ENCODE results near the gene DOCK4.

The DOCK4 gene

DNA sequence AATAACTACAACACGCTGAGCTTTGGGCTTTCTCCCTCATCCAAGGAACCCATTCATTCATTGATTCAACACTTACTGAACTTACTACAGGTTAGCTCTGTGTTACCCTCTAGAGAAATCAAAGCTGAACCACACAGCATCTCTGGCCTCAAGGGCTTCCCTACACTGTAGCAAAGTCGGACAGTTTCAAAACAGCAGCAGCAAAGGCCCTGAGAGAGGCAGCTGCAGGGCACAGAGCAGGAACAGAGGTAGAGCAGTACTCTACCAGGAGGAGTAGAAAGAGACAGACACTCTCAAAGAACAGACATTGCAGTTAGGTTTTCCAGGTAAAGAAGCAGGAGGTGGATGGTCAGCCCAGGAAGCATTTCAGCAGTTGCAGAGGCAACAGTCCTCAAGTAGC lies 16.1 kb downstream of the DOCK4 start:
- no peak for DNase-seq

DNA sequence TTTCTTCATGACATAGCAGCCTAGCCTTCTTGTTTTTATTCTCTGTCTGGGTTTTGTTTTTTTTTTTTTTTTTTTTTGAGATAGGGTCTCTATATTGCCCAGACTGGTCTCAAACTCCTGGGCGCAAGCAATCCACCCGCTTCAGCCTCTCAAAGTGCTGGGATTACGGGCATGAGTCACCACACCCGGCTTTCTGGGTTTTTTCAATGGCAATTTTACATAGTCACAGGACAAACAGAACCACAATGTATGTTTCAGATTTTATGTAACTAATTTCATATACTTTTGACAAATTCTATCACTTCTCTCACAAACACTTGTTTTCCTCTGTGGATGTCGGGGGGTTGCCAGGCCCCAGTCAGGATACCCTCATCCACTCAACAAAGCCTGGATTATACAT lies 16.5 kb downstream of the DOCK4 start:
- no peak for DNase-seq

DNA sequence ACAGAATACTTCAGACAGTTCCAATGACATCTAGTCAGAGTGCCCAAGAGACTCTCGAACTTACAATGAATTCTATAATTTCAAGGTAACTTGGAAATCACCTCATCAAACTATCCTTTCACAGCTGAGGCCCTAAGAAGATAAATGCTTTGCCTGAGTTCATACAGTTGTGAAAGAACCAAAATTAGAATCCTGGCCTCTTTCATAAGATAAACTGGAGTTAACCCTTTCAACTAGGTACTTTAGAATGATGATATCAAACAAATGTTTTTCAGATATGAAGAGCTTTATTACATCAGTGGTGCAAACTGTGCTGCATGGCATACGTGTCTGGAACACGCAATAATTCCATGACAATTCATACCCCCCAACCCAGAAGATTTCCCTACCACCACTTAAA lies 17.9 kb downstream of the DOCK4 start:
- no peak for DNase-seq

DNA sequence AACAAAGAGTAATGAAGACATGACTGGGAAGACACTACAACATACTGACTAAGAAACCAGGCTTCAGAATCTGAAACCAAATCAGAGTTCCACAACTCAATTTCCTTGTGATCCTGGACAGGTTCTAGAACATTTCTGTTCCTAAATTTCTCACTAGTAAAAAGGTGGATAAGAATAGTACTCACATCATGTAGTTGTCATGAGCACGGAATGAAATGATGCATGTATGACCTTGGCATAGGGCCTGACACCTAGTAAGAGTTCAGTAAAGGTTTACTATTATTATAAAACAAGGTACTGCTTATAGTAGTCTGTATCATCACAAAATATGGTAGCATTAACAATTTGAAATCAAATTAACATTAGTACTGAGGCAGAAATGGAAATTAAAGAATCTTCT lies 19.9 kb downstream of the DOCK4 start:
- DNase-seq, result no peak

DNA sequence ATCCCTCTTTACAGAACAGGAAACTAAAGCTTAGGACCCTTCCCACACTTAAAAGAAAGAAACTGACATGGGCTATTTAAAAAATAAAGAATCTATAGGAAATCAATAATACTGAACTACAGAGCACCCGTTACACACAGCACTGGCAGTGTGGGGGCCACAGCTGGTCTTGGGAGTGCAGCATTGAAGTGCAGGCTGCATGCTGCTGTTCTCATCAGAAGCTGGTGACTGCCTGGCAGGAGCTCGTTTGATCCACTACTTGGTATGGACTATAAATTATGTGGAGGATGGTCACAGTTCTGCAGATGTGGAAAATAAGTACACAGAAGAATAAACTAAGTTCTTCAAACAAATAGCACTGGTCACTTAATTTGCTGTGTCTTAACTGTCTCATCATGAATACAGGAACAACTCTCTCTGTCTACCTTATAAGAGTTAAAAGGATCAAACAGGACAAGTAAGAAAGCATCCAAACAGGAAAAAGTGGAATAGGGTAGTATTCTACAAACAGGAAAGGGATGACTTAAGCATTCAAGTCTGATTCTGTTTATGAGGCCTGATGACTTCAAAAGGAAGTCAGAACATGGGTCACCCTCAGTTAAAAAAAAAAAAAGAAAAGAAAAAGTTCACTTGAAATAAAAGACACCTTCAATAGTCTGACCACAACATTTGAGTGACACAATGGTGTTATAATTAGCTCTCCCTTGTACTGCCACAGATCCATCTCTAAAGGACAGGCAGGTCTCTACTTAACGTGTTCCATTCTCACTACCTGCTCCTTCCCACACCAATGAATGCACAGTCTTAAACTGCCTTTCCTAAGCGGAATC lies 21.0 kb downstream of the DOCK4 start:
- no peak for DNase-seq

DNA sequence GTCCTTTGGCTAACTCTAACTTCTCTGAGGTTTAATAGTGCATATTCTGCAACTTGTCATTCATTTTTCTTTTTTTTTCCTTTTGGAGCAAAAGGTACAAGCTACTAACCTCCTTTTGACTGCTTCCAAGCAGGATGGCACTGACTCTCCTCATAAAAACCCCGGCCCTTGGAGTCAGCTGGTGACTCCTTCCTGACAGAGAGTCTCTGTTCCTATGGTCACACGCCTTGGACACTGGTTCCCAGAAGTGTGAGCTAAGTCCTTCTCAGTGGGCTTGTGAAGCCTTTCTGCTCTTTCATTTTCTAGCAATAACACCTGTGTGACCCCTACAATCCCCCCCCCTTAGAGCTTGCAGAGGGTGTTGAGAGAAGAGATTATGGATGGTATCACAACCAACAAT lies 21.7 kb downstream of the DOCK4 start:
- no peak for DNase-seq

DNA sequence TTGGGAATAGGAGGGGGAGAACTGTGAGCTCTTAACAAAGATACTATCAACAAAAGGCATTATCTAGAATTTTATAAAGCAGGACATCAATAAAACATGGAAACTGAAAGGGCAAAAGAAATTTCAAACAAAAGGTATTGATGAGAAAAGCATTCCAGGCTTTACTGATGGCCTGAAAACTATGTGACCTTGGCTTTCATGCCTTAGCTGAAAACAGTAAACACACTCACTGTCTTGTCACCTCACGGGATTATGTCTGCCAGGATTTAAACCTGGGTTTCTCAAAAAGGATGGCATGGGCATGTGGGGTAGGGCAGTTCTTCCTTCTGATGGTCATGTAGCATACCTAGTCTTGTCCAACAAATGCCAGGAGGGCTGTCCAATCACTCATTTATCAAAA lies 22.9 kb downstream of the DOCK4 start:
- DNase-seq, result no peak

DNA sequence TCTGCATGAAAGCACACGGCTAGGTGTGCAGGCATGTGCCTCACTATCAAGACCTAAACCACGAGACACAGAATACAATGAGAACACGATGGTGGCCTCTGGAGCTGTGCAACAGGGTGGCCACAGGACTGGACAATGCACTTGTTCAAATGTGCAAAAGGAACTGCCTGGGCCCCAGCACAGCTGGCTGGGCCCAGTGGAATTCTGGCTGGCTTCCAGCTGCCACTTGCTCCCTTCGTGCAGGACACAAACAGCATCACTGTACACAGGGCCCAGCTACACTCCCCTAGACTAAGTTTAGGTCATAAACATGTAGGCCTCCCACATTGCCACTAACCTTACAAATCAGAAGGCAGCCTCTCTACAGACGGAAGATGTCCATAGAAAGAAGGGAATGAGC lies 23.4 kb downstream of the DOCK4 start:
- no peak for DNase-seq

DNA sequence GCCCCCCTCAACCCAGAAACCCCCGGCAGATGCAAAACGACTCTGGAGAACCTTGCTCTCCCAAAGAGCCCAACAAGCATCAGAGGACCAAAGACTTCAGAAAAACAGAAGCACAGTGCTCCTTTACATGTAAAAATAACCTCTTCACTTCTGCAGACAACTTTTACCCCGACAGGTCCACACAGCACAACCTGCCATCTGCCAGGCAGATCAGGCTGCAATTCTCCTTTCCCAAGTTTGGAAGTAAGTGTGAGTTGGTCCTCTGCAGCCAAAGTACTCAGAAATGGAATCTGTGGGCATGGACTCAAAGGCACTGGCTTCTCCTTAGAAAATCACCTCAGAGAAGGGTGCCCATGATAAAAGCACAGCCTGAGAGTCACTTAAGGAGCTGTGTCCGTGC lies 26.0 kb downstream of the DOCK4 start:
- no peak for DNase-seq

DNA sequence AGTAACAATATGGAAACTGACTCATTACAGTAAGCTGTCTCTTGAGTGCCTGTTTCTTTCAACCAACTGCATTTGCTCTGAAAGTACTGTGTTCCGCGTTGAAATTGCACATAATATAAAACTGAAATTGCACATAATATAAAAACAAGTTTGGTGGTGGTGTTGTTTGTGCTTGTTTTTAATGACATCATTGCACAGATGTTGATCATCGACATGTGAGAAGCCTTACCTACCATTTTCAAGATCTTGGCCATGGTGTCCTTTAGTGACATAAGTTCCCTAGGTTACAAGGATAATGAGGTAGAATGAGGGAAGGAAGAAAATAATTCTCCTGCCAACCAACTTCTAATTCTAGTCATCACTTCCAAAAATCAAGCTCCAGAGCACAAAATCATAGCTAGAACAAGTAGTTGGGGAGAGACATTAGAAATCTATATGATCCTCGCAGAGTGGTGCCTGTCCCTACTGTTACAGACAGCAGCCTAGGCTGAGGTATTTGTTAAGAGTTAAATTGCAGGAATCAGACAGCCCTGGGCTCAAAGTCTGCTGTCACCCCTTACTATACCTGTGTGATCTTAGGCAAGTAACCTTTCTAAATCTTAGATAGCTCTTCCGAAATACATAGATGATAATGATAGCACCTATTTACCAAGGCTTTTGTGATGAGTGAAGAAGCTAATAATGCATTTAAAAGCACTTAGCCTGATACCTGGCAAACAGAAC lies 29.3 kb downstream of the DOCK4 start:
- DNase-seq, result no peak

DNA sequence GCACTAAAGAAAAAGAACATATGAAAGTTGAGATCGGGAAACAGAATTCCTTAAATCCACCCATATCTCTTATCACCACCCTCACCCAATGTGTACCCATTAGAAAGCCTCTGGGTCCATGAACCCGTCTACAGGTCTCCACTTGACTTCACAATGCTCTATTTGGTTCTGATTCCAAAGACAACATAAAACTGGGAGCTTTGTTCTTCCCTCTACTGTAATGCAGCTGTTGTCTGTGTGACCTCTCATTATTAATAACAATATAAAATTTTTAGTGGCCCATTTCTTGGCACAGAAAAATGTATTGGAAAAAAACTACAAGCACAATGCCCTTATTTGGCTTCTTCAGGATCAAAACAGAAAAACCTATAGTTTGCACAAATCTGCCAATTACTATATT lies 30.0 kb downstream of the DOCK4 start:
- no peak for DNase-seq

DNA sequence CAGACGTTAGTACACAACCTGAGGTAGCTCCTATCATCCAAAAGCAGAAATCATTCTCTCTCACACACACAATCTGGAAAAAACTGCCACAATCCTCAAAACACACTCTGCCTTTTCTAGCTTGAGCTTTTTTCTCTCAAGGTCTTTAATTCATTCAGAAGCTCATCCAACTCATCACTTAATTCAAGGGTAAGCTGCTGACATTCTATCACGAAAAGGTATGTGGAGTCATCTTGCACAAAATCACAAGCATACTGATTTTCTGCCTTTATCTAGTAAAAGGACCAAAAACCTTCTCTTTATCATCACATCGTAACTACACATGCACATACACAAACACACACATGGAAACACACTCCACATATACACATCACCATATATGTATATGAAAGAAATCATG lies 32.0 kb downstream of the DOCK4 start:
- DNase-seq, result no peak

DNA sequence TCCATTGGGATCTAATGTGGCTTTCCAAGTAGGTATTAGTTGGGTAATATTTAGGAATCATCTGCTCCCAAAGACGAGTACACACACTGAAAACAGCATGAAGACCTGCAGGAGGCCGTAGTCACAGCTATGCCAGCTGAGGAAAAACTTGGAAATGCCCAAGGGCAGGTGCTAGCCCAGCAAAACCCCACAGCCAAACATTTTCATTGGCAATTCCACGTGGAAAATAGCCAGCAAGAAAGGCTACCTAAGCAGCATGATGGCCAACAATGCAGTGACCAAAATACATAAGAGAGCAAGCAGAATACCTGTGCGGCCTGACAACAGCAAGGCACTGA lies 32.7 kb downstream of the DOCK4 start:
- no peak for DNase-seq

DNA sequence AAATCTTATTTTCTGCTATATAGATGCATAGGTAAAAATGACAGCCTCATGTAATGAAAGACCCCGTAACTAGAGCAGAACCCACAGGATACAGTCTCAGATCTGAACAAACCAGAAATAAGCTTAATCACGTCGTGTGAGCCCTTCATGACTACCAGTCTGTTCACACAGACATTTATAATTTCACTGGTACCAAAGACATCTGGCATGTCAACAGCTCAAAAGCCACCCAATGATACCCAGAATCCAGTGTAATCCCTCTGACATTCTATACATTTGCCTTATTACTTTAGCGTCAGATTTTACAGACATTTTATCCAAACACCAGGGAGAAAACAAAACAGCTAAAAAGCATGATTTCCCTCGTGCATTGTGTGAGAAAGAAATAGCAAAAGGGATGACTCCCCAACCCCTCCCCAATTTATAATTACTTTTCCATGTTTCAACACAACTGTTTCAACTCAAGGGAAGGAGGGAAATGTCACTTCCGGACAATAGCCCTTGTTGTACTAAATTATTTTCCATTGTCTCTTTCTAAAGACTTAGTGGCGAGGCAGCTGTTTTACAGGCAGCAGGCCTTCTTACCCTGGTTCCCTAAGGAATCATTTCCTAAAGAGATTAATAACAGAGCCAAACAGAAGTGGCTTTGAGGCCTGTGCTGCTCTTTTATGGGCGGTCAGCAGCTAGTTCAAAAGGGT lies 33.2 kb downstream of the DOCK4 start:
- no peak for DNase-seq

DNA sequence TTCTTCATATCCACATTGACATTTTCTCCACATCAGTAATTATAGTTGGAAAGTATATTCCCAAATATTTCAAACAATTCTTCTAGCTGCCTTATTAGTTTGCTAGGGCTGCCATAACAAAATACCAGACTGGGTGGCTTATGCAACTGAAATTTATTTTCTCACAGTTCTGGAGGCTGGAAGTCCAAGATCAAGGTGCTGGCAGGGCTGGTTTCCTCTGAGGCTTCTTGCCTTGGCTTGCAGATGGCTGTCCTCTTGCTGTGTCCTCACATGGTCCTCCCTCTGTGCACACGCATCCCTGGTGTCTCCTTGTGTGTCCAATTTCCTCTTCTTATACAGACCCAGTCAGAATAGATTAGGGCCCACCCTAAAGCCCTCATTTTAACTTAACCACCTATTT lies 34.5 kb downstream of the DOCK4 start:
- DNase-seq, result no peak

DNA sequence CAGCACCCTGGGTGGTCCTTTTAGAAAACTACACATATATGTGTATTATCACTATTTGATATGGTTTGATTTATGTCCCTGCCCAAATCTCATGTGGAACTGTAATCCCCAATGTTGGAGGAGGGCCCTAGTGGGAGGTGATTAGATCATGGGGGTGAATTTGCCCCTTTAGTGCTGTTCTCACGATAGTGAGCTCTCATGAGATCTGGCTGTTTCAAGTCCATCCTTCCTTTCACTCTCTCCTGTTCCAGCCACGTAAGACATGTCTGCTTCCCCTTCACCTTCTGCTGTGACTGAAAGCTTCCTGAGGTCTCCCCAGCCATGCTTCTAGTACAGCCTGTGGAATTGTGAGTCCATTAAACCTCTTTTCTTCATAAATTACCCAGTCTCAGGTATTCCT lies 37.3 kb downstream of the DOCK4 start:
- DNase-seq, result no peak

DNA sequence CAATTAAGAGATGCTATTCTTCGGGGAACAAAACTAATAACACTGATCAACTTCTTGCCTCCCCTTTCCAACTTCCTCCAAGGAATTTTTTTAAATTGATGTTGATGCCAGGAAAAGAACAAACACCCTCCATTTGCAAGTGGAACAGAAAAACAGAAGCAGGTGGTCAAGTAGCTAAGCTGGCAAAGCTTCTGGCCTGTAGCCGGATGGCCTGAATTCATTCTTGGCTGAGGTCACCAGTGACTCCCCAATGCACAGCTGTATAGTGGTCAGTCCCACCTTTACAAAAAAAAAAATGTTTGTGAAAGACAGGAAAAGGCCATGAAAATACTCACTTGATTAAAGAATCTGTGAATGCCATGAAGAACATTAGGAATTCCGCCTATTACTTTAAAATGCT lies 39.1 kb downstream of the DOCK4 start:
- DNase-seq, result no peak

DNA sequence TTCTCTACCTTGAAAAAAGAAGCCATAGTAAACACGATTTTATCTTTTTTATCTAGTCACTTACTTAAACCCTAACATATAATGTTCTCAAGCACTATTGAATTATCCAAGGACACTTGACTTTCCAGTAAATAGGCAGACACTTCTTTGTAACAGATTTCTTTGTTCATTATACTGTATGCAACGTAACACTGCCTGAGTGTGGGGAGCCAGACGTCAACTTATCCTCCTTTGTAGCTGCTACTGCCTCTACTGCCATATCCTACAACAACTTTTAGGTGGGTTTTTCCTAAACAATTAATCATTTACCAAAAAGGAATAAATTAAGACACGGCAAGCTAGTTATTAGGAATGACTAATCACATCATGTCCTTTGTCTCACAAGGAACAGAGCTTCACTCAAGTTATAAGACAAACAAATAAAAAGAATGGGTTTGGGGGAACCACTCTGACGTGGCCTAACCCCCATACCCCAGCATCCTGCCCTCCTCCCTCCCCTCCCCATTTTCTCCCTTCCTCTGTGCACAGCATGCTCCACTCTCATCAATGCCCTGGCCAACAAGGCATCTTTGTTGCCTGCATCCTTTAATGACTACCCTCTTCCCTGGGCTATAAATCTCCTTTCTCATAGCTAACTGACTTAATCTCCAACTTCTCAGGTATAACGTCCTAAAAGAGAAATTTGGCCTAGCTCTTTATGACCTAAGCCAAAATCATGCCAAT lies 43.3 kb downstream of the DOCK4 start:
- no peak for DNase-seq

DNA sequence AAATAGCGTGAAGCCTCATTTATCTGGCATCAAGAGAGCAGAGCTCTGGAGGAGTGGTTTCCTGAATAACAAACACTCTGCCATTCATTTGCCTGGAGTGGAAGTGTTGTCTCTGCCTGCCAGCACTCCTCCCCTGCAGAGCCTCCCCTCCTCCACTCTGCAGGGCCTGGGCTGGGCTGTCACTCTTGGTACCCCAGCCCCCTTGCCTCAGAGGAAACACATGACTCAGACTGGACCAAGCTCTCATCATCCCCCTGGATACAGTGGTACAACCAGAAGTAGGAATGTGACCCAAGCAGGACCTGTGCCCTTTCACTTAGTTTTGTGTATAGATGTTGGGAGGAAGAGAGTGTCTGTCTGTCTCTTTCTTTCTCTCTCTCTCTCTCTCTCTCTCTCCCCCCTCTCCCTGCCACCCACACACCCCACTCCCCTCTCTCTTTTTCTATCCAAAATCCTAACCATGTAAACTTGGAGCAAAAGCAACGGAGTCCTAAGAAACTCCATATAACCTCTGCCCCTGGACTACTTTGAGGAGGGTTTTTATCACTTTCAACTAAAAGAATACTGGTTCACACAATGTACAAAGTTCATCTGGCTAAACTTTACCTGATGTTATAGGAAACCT lies 43.9 kb downstream of the DOCK4 start:
- DNase-seq, result peak; percentile 76

DNA sequence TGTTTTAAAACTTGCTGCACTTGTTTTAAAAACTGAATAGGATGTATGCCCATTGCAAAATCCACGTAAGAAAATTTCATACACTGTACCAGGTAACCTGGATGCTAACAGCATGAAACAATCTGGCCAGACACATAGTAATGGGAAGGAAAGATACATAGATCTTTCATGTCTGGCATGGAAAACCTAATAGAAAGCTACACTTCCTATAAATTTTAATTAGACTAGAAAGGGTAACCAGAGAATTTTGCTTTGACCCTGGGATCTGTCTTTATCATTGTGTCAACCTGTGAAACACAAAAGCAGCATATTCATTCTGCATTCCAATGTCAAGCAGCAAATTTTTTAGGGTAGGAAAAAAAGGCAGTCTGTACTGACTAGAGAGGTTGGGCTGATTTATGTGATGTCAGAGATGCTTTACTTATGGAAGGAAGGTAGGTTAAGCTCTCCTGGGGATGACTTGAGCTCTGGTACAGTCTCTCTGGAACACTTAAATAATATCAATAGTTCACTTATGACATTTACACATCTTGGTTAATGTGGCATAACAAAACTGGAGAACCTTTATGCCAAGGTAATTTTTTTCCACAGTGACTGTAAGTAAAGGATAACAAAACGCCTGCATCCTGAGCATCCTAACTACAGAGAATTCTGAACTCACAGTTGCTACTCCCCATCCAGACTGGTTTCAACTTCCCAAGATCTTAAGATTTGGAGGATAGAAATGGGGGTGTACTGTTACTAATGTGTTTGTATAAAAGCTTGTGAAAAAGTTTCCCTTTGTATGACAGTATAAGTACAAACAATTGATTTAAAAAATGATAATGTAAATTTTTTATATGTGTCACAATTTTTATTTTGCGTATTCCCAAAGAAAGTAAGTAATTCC lies 44.7 kb downstream of the DOCK4 start:
- no peak for DNase-seq

DNA sequence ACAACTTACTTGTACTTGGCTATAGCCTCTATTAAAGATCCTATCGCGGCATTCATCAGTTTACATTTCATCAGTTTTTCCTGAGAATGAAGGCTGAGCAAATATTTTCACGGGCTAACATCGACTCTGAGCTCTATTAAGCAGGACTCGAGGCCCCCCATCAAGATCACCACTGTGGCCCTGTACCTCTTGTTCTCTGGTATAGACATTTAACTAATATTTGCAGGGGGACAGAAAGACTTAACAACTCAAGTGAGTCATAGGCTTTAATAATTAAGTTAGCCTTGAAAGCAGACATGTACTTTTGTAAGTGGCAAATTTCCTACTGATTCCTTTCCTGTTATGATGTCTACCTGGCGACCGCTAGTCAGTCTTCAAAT lies 45.4 kb downstream of the DOCK4 start:
- no peak for DNase-seq
